ENCODE results near the gene LMTK2.

Gene LMTK2

GRCh38 chr7:98088109-98088508, 18.6 kb upstream of the LMTK2 start:
- no peak for TF ChIP-seq CTCF (IDR thresholded peaks at IDR 0.05)
- no peaks in the 10 kb centered on the region for H3K4me1 ChIP-seq

GRCh38 chr7:98090116-98090515, 16.5 kb upstream of the LMTK2 start:
- no peak overlapping the region for H3K4me3 ChIP-seq (ENCODE audit: low read depth, low read length)
- H2AFZ ChIP-seq, result no peak overlapping the region
- H3K4me2 ChIP-seq (ENCODE audit: low read length), result no peak overlapping the region
- TF ChIP-seq CTCF (IDR thresholded peaks at IDR 0.05), result no peak
- peaks cover 2% of the 10 kb centered on the region for H3K9me3 ChIP-seq (ENCODE audit: control insufficient read depth, low read length)
- H3K27me3 ChIP-seq (ENCODE audit: control insufficient read depth, insufficient read depth, low read length), result no peaks in the 10 kb centered on the region
- no peak overlapping the region for H3K9ac ChIP-seq
- H3K36me3 ChIP-seq (ENCODE audit: control insufficient read depth, insufficient read depth, low read length), result no peaks in the 10 kb centered on the region
- no peaks in the 10 kb centered on the region for H3K79me2 ChIP-seq
- no peak overlapping the region for H3K27ac ChIP-seq
- H3K4me1 ChIP-seq, result no peaks in the 10 kb centered on the region

More at GRCh38 chr7:98088109-98088508, 18.6 kb upstream of the LMTK2 start:
- no peak overlapping the region for H2AFZ ChIP-seq
- no peak overlapping the region for H3K9ac ChIP-seq
- H3K9me3 ChIP-seq (ENCODE audit: control insufficient read depth, low read length), result no peaks in the 10 kb centered on the region
- H3K79me2 ChIP-seq, result no peaks in the 10 kb centered on the region
- H3K36me3 ChIP-seq (ENCODE audit: control insufficient read depth, insufficient read depth, low read length), result no peaks in the 10 kb centered on the region
- H3K4me3 ChIP-seq (ENCODE audit: low read depth, low read length), result no peak overlapping the region
- no peaks in the 10 kb centered on the region for H3K27me3 ChIP-seq (ENCODE audit: control insufficient read depth, insufficient read depth, low read length)
- H3K27ac ChIP-seq, result no peak overlapping the region
- H3K4me2 ChIP-seq (ENCODE audit: low read length), result no peak overlapping the region

- Histone ChIP-seq H3K4me3 (ENCODE audit: low read depth, low read length) (no peak overlapping the region), H3K79me2 (no peaks in the 10 kb centered on the region), H3K27ac (no peak overlapping the region), H3K36me3 (ENCODE audit: control insufficient read depth, insufficient read depth, low read length) (no peaks in the 10 kb centered on the region), H2AFZ (no peak overlapping the region), H3K9ac (no peak overlapping the region), H3K4me1 (no peaks in the 10 kb centered on the region), H3K9me3 (ENCODE audit: control insufficient read depth, low read length) (peaks cover 2% of the 10 kb centered on the region), H3K4me2 (ENCODE audit: low read length) (no peak overlapping the region), H3K27me3 (ENCODE audit: control insufficient read depth, insufficient read depth, low read length) (no peaks in the 10 kb centered on the region)
- TF ChIP-seq CTCF (IDR thresholded peaks at IDR 0.05), result no peak
These were observed 15.6 kb upstream of the LMTK2 start for GRCh38 chr7:98091061-98091460.

GRCh38 chr7:98091523-98091922, 15.1 kb upstream of the LMTK2 start:
- no peak overlapping the region for H3K4me2 ChIP-seq (ENCODE audit: low read length)

More at GRCh38 chr7:98091523-98091922, 15.1 kb upstream of the LMTK2 start:
- no peak for TF ChIP-seq CTCF (IDR thresholded peaks at IDR 0.05)
- no peaks in the 10 kb centered on the region for H3K4me1 ChIP-seq
- H3K36me3 ChIP-seq (ENCODE audit: control insufficient read depth, insufficient read depth, low read length), result no peaks in the 10 kb centered on the region
- no peak overlapping the region for H2AFZ ChIP-seq
- no peak overlapping the region for H3K4me3 ChIP-seq (ENCODE audit: low read depth, low read length)
- H3K27ac ChIP-seq, result no peak overlapping the region
- peaks cover 2% of the 10 kb centered on the region for H3K9me3 ChIP-seq (ENCODE audit: control insufficient read depth, low read length)
- H3K79me2 ChIP-seq, result no peaks in the 10 kb centered on the region
- H3K9ac ChIP-seq, result no peak overlapping the region
- H3K27me3 ChIP-seq (ENCODE audit: control insufficient read depth, insufficient read depth, low read length), result no peaks in the 10 kb centered on the region

All from parathyroid adenoma (tissue), 2 donors.